AML-193 (cell line): ENCODE measurements around the gene ERC1.
"Not testable (repeated sequence)": the region's sequence is repeated elsewhere in the genome, so short reads cannot be mapped to it uniquely, and the experiment has no call there.

Experiments used
- DNase-seq, 2 experiments: peaks; one replicate each; lab custom pipeline; 2025; lab: John Stamatoyannopoulos, UW

ERC1 gene

DNA sequence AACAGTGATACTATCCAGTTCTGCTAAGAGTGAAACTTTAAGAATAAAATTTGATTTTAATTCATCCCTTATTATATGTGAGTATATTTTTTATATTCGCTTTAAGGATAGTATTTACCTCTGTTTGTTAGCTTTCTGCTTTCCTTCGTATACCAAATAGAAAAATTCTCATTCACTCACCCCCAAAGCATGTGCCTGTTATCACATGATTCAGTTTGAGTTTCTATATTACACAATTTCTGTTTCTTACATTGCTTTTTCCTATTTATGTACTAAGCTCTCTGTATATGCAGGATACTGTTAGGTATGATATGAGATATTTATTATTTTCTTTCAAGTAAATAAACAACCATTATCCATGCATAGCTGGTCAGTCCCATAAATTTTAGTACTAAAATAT is 328.2 kb downstream of the ERC1 start:
- DNase-seq, result no peak

DNA sequence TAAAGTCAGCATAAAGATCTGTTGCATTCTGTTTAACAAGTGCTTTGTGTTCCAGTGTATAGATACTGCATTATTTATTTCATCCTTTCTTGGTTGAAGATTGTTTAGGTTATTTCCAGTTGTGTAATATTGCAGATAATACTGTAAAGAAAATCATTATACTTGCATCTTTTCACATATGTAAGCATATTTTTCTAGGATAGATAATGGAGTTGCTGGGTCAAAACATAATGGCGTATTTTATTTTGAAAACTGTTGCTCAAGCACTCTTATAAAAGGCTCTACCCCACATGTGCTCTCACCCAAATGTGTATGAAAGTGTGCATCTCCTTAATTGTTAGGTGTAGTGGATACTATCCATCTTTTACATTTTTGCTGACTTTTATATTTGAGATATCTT is 329.0 kb downstream of the ERC1 start:
- DNase-seq, result no peak

DNA sequence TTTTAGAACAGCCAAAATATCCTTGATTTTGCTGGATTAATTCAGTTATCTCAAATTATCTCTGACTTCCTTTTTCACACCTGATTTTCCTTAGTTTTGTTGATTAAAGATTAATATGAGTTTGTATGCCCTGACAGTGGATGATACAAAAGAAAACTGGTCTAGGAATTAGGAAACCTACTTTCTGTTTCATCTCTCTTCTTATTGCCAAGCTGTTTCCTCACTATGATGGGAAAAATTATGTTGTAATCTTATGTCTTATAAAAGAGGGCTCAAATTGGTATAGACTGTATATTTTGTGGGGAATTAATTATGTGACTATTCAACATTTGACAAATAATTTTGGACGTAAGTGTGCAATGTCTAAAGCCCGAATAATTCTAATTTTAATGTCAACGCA is 331.8 kb downstream of the ERC1 start:
- peak; percentile 5 to 7 for DNase-seq

DNA sequence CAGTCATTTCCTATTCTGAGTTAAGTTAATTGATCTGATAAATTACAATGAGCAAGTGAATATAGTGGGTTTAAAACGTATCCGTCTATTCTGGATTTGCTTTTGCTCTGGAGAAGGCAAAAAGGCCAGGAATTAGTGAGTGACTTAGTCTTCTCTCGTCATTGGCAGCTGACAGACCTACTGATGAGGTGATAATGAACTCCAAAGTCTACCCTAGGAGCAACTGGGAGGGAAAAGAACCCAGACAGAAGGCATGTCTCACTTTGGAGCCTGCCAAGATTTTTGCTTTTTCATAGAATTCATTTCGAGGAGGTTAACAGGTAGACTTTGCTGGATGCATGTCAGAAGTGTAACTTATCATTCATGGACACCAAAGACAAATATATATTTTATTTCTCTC is 333.1 kb downstream of the ERC1 start:
- DNase-seq, result no peak

DNA sequence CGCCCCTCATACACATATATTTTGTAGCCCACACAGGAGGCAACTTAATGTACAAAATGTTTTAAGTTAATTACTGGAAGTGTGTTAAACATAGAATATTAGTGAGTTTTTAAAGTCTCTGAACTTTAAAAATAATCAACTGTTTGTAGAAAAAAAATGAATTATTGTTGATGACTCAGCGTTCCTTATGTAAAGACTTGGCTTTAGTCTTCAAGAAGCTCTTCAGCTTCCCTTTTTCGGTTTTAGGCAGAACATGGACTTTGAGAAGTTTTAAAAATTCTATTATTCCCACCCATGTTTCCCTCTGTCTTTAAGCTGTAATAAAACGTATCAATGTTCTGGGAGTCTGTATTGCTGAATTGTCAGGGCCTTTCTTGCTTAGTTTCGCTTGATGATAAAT is 333.9 kb downstream of the ERC1 start:
- peak; percentile 23 to 28 for DNase-seq

DNA sequence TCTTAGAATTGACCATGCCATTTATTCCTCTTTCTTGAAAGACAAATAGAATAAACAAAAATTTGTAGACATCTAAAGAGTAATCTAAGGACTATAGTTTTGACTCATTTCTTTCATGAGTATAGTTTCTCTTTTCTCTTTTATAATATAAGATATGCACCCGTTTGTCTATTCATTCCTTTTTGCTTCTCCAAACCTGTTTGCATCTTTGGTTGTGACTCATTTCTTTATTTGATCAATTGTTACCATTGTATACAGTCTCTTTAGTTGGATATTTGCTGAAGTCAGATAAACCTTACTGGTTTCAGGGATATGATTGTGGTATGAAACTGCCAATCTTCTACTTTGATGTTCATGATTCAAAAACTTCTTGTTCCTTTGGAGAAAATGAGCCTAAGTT is 334.6 kb downstream of the ERC1 start:
- DNase-seq, result no peak

DNA sequence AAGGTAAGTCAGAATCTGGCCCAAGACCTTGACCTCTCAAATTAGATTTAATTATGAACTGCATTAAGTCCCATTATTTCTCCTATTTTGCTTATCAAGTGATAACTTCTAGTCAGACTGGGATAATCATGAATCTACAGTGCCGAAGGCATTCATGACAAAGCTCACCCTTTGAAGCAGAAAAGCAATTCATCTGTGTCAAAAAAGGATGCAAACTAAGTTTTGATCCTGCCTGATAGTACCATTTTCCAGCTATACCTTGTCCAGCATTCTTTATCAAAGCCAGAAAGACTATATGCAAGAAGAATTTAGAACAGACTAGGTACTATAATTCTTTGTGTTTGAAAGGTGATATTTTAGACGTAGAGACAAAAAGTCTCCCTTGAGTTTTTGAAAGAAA is 335.2 kb downstream of the ERC1 start:
- no peak for DNase-seq

DNA sequence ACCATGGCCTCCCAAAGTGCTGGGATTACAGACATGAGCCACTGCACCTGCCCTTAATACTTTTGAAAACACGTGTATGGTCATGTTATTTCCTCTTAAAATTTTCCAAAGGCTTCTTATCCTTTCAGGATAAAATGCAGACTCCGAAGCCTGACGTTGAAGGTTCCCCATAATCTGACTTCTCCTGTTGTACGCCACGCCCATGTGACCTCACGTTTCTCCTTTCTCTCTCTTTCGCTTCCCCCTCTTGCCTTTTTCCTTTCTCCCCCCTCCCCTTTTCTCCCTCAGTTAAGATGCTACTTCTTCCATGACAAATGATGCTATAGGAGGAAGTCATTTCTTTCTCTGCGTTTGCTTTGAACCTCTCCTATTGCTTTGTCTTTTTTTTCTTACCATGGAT is 337.4 kb downstream of the ERC1 start:
- no peak for DNase-seq

DNA sequence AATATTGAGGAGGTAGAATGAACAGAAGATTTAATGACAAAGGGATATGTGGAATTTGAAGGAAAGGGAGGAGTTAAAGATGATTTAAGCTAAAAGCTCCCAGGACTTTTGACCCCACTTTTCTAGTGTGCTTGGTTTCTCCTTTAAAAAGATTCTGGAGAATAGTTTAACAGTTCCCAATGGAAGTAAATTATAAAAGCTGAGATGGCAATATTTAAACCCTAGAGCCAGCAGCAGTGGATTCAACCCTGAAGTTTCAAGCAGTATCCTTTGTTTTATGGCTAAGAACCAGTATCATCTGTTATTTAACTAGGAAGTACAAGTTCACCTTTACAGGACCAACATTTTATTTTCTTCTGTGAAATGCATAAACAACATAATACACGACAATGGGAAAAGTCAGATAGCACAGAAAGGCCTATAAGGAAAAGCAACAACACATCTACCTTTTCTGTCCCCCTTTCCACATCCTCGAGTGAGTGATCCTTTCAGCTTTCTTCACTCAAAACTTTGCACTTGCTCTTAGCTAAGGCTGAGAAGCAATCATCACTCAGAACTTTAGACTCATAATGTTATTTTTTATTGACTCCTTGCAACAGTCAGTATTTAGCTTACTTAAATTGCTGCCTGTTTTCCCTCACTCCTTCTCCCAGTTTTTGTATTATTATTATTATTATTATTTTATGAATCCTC is 338.9 kb downstream of the ERC1 start:
- no peak for DNase-seq

DNA sequence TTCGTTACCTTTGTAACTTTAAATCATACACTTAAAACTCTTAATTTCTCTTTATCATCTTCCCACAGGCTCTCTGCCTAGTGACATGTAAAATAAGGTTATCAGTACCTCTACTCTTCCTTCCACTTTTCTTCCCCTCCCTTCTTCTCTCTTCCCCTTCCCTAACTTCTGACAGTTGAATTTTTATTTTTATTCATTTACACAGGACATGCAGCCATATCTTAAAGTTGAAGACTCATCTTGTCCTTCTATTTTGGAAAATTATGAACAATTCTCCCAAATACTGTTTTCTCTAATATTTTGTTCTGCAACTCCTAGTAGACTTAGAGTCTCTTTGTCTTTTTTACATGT is 339.4 kb downstream of the ERC1 start:
- no peak for DNase-seq

DNA sequence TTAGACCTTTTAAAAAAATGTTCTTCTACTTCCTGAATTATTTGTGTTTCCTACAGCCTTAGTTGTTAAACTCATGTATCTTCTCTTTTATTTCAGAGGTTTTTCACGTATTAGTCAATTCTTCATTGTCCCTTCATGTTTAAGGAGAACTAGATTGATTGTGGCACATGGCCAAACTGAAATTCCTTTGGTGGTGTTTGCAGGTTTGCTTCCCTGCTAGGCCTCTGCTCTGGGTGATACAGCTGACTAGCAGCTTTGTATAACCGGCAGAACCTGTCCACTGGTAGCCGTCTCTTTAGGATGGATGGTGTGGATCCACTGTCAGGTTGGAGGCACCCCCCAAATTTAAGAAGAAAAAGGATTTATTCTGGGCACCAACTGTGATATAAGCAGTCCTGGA is 341.3 kb downstream of the ERC1 start:
- no peak for DNase-seq

DNA sequence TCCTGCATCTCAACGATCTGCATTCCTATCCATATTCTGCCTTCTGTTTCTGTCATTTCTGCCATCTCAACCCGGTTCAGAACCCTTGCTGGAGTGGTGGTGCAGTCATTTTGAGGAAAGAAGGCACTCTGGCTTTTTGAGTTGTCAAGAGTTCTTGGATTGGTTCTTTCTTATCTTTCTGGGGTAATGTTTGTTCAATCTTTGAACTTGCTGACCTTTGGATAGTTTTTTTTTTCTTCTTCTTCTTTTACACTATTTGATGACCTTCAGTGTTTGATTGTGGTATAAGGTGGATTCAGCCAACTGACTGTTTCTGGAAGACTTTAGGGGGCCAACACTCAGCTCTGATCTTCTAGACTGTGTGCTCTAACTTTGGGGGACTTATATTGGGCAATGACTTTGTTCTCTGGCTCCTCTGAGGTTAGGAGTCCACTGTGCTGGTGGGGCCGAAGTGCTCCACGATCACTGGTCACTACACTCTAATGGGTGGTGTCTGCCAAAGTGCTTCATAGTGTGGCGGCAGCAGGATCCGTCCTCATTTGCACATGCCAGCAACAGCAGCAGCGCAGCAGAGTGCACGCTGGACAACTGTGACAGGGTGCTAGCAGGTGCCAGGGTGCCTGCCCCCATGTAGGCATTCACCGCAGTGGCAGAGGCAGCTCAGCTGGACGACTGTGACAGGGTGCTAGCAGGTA is 347.6 kb downstream of the ERC1 start:
- DNase-seq, result no peak

DNA sequence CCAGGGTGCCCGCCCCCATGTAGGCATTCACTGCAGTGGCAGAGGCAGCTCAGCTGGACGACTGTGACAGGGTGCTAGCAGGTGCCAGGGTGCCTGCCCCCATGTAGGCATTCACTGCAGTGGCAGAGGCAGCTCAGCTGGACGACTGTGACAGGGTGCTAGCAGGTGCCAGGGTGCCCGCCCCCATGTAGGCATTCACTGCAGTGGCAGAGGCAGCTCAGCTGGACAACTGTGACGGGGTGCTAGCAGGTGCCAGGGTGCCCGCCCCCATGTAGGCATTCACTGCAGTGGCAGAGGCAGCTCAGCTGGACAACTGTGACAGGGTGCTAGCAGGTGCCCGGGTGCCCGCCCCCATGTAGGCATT is 348.1 kb downstream of the ERC1 start:
- not testable (repeated sequence) for DNase-seq

DNA sequence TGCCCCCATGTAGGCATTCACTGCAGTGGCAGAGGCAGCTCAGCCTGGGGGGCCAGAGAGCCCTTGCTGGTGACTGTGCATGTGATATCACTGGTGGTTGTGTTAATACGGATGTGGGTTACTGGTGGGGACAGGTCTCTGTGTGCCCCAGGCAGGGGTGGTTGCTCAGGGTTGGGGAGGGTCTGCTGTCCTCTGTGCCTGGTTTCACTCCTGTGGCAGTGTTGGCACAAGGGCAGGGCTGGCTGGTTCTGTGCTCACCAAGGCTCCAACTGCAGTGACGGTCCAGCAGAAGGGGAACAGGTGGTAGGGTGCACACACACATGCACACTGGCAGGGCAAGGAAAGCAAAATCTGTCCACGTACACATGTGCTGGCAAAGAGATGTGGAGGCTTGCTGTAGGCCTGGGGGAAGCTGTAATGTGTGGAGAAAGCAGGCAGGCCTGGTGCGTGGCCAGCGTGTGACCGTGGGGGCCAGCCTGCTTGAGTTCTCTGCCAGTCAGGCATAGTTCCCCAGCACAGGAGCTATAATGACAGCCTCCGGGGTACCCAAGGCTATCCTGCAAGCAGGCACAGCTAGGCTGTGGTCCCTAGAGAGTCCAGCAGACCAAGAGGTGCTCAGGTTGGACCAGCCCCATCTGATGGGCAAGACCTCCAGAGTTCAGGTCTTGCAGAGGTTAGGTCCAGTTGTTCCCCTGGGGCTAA is 348.7 kb downstream of the ERC1 start:
- no peak for DNase-seq

DNA sequence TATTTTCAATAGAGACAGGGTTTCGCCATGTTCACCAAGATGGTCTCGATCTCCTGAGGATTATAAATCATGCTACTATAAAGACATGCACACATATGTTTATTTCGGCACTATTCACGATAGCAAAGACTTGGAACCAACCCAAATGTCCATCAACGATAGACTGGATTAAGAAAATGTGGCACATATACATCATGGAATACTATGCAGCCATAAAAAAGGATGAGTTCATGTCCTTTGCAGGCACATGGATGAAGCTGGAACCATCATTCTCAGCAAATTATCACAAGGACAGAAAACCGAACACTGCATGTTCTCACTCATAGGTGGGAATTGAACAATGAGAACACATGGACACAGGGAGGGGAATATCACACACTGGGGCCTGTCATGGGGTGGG is 350.2 kb downstream of the ERC1 start:
- not testable (repeated sequence) for DNase-seq

DNA sequence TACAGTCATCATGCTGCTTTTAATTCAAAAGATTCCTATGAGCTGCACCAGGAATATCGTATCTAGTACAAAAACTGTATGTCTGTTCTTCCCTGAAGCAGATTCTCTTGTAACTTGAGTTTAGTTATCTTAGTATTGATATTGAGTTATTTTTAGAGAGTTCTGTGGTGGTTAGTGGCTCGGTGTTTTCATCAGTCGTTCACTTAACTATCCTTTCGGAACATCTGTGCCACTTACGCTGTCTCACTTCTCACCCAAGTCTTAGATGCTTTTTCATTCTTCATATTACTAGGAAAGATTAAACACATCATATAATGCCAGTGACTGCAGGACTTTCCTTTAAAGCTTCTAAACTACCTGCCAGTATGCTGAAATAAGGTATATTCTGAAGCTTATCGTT is 352.4 kb downstream of the ERC1 start:
- DNase-seq, result no peak

DNA sequence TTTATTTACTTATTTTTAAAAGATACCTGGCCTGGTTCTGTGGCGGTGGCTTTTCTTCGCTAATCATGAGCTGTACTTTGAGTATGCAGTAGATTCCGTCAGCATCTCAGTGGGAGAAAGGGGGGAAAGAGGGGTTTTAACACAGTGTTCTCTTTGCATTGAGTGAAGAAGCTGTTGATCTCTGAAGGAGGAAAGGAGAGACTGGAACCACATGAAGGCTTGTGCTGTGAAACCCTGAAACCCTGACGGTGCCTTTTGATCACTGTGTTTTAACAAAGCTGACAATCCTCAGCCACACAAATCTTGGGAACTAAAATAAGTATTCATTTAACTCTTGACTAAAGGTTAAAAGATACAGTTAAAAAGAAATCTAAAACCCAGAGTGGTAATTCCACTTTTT is 353.2 kb downstream of the ERC1 start:
- no peak for DNase-seq

DNA sequence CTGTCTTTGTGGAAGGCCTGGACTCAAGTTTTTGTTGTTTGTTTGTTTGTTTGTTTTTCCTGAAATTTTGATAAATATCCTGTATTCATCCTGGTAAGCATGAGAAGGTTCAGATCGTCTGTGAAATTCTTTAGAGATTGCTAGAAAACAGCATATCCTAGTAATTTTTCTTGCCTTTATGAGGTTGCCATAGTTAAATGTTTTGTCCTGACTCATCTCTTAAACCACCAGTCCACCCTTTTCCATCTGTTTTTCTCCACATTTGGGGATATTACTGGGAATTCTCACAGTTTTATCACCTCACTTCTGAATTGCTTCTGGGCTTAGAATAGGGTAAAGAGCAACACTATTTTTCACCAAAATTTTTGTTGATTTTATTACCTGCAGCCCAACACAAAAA is 355.1 kb downstream of the ERC1 start:
- no peak for DNase-seq

DNA sequence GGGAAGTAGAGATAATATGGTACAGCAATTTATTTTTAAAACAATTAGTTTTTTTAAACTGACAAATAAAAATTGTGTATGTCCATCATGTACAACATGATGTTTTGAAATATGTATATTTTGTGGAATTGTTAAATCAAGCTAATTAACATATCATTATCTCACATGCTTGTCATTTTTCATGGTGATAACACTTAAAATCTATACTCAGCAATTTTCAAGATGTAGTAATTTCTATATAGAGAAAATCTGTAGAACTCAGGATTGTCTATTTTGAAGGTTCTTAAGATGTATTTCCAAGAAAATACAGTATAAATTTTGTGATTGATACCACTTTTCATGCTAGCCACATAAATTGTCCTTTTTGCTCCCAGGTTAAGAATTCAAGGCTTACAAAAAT is 356.3 kb downstream of the ERC1 start:
- DNase-seq, result no peak

DNA sequence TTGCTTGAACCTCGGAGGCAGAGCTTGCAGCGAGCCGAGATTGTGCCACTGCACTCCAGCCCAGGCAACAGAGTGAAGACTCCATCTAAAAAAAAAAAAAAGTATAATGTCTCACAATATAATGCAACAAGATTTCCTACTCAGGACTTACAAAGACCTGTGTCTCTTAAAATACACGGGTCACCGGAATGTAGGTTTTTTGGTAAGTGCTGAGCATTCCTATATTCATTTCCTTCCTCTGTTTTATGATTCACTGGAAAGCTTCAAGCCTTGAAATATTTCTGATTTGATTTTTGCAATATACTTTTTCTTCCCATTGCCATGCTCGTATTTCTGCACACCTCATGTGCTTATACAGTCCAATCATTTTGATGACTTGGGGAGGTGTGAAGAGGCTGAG is 357.6 kb downstream of the ERC1 start:
- DNase-seq, result no peak

DNA sequence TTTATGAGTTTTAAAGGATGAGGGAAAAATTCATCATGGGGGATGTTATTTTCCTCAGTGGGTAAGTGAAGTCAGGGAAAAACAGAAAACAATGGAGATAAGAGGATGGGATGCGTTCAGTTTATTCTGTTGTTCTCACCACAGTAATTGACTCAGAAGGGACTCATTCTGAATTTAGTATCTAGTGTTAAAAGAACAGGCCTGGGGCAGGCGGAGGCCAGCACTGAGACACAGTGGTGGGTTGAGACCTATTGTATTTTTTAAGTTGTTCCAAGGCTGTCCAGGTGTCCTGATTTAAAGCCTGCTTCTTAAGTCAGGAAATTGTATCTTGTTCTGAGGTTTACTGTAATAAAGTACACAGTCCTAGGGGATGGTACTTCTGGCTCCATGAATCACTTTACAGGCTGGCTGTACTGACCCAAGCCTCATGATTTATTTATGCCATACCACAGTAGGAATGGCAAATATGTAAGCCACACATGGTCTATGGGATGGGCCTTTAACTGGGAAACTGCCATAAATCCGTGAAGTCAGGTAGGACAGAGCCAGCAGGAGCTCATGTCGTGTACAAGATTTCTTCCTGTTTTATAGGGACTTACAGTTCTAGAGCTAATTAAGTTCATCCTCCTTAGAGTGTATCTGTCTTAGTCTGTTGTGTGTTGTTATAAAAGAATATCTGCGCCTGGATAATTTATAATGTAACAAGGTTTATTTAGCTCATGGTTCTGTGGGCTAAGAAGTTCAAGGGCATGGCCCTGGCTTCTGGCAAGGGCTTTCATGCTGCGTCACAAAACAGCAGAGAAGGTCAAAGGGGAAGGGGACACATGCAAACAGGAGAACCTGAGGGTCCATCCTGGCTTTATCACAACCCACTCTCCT is 359.3 kb downstream of the ERC1 start:
- DNase-seq, result no peak

DNA sequence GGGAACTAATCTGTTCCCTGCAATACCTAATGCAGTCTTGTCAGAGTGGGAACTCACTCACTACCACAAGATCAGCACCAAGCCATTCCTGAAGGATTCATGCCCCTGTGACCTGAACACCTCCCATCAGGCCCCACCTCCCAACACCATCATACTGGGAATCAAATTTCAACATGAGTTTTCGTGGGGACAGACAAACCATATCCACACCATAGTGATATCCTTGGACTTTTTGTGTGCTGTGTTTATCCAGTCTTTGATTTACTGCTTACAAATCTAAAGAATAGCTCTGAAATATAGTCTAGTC is 359.9 kb downstream of the ERC1 start:
- DNase-seq, result no peak

DNA sequence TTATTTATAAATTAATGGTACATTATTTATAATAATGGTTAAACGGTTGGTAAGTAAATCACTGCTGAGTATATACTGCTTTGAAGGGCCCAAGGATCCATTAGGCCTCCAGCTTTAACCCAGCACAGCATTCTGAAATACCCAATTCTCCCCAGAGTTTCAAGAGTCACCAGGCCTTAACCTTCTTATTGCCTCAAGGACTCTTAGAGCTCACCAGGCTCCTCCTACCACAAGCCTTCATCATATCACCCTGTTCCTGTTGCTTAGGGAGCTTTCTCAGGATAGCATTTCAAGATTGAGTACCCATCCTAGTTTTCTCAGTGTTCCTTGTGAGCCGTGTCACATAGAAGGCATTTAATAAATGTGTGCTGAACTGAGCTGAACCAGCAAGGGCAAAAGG is 360.9 kb downstream of the ERC1 start:
- no peak for DNase-seq
